Endothelial cell of umbilical vein (primary cell): ENCODE results near the gene NUDT16L1. TPM values are rescaled to one million over a fixed set of nuclear protein-coding genes. Genes with fewer than 3 reads are reported as not detected.

Source experiments
- BruUV-seq: library from RNA; stranded (reverse); fragments of 400-500 nt; replicated peaks from 2 replicates; lab custom pipeline; 2021; lab: Mats Ljungman, UMichigan
- CTCF ChIA-PET: fragments of 300-600, 350-600 bp; sonication (Branson Sonifier 250); formaldehyde crosslinking; loops from one replicate; lab custom pipeline; 2021; ENCODE audit warnings: antibody characterized with exemption, inconsistent platforms; lab: Charles Lee
- POLR2A ChIA-PET: fragments of 300-600, 350-600 bp; sonication (Branson Sonifier 250); formaldehyde crosslinking; loops from one replicate; lab custom pipeline; 2021; ENCODE audit warnings: antibody characterized with exemption, inconsistent platforms; lab: Charles Lee
- DNase-seq: peaks from one replicate; pipeline ENCODE4 v3.0.0-alpha.2; 2011; ENCODE audit warnings: low read depth, low spot score
- FAIRE-seq: peaks from 2 replicates; lab custom pipeline; 2011; peaks lifted over from hg19 to GRCh38; lab: Jason Lieb, UNC
- H2AFZ ChIP-seq: 2 replicates; pipeline ENCODE4 v1.6.0; 2012; ENCODE audit warnings: low read depth, low read length, control low read depth, inconsistent platforms
- H3K27ac ChIP-seq: 2 replicates; pipeline ENCODE4 v1.5.1; 2011; ENCODE audit warnings: low read depth, mild to moderate bottlenecking, control low read depth, low read length, moderate library complexity; ENCODE audit not compliant: insufficient read depth
- H3K27me3 ChIP-seq, 2 experiments: 2 replicates each; pipeline versions ENCODE4 v1.6.0 to v1.6.1; 2011; ENCODE audit warnings: low read length in 2 of 2, mixed read lengths in 1 of 2; ENCODE audit not compliant: control insufficient read depth in 2 of 2, insufficient read depth in 2 of 2
- H3K36me3 ChIP-seq, 2 experiments: 2 replicates in 1 of 2; 3 replicates in 1 of 2; pipeline ENCODE4 v1.5.1; 2011; ENCODE audit warnings: low read length in 2 of 2, mild to moderate bottlenecking in 1 of 2, moderate library complexity in 1 of 2; ENCODE audit not compliant: control insufficient read depth in 2 of 2, insufficient read depth in 2 of 2; ENCODE audit errors: extremely low read depth in 1 of 2
- H3K4me1 ChIP-seq: 3 replicates; pipeline ENCODE4 v1.5.1; 2011; ENCODE audit warnings: mild to moderate bottlenecking, low read length; ENCODE audit not compliant: control insufficient read depth, insufficient read depth; ENCODE audit errors: extremely low read depth
- H3K4me2 ChIP-seq: 2 replicates; pipeline ENCODE4 v1.6.1; 2011; ENCODE audit warnings: low read length, control low read depth, mixed read lengths; ENCODE audit not compliant: insufficient read depth
- H3K4me3 ChIP-seq, 3 experiments: fragments of 200-600 bp in 1 of 3; sonication (generic), shearing (Covaris generic) in 1 of 3; replicated peaks in 1 of 3; 2 replicates each; pipeline ENCODE4 v1.5.1; 2011 to 2016; ENCODE audit warnings: control low read depth in 3 of 3, low read length in 3 of 3, mild to moderate bottlenecking in 2 of 3, inconsistent platforms in 1 of 3, low read depth in 1 of 3, moderate library complexity in 1 of 3; ENCODE audit not compliant: insufficient read depth in 1 of 3
- H3K79me2 ChIP-seq: 2 replicates; pipeline ENCODE4 v1.6.0; 2012; ENCODE audit warnings: low read length, inconsistent platforms; ENCODE audit not compliant: control insufficient read depth, insufficient read depth
- H3K9ac ChIP-seq: replicated peaks from 2 replicates; pipeline ENCODE3; 2011; ENCODE audit warnings: low read length, control low read depth; ENCODE audit not compliant: insufficient read depth; ENCODE audit errors: extremely low read depth
- H3K9me1 ChIP-seq: replicated peaks from 3 replicates; pipeline ENCODE4 v1.6.0; 2011; ENCODE audit warnings: mild to moderate bottlenecking, low read length; ENCODE audit not compliant: control insufficient read depth, insufficient read depth; ENCODE audit errors: extremely low read depth
- H3K9me3 ChIP-seq: replicated peaks from 2 replicates; pipeline ENCODE4 v1.5.1; 2012; ENCODE audit warnings: low read length, inconsistent platforms; ENCODE audit not compliant: control insufficient read depth, insufficient read depth
- H4K20me1 ChIP-seq: replicated peaks from 2 replicates; pipeline ENCODE3; 2011; ENCODE audit warnings: mild to moderate bottlenecking, low read length; ENCODE audit not compliant: control insufficient read depth, insufficient read depth; ENCODE audit errors: extremely low read depth
- EZH2 ChIP-seq: IDR thresholded peaks from 2 replicates; pipeline ENCODE4 v1.6.1; 2012; ENCODE audit warnings: borderline replicate concordance, low read depth, mild to moderate bottlenecking, moderate library complexity, low read length, inconsistent platforms; ENCODE audit not compliant: severe bottlenecking
- FOS ChIP-seq: IDR thresholded peaks from 2 replicates; pipeline ENCODE4 v1.6.1; 2011; ENCODE audit warnings: mild to moderate bottlenecking, low read length, moderate library complexity, borderline replicate concordance; ENCODE audit not compliant: insufficient read depth
- GATA2 ChIP-seq: IDR thresholded peaks from 2 replicates; pipeline ENCODE4 v1.7.0; 2011; ENCODE audit warnings: low read depth, mild to moderate bottlenecking, moderate library complexity, mixed read lengths, low read length; ENCODE audit not compliant: insufficient read length, insufficient read depth
- JUN ChIP-seq: IDR thresholded peaks from 2 replicates; pipeline ENCODE4 v1.6.1; 2011; ENCODE audit warnings: borderline replicate concordance, low read depth; ENCODE audit not compliant: insufficient read length, insufficient read depth
- MYC ChIP-seq: IDR thresholded peaks from one replicate; pipeline ENCODE4 v1.6.1; 2011; ENCODE audit warnings: mild to moderate bottlenecking, low read depth, low read length
- POLR2A ChIP-seq: IDR thresholded peaks from 2 replicates; pipeline ENCODE4 v1.6.1; 2012; ENCODE audit warnings: low read depth, mild to moderate bottlenecking, control low read depth, low read length
- dilution Hi-C: fragments of 300-500 bp; cut with MboI; formaldehyde crosslinking; loops from one replicate; pipeline ENCODE4 v1.15.0; 2019; ENCODE audit warnings: low sequenced_read_pairs; ENCODE audit not compliant: extremely low pct_ligation_motif_present
- intact Hi-C: fragments of 100-400 bp; cut with micrococcal nuclease; formaldehyde crosslinking; loops from one replicate; pipeline ENCODE4 v1.10.0; 2022
- polyA plus RNA-seq, 4 experiments: library from polyadenylated mRNA; depleted of rRNA in 3 of 4; stranded (reverse) in 3 of 4; unstranded in 1 of 4; fragments of >200 nt; gene quantifications; 2 replicates each; pipeline versions ENCODE4 v1.2.1 to v1.2.3, GENCODE V29; 2011 to 2012; ENCODE audit warnings: missing spikeins in 1 of 4
- total RNA-seq: library from RNA; stranded (reverse); gene quantifications from 2 replicates; pipeline ENCODE4 v1.2.3, GENCODE V29; 2021
- TF ChIP-seq, protein P1 (sequence below), 2 donors: IDR thresholded peaks; 1 replicate in 1 of 2; 2 replicates in 1 of 2; pipeline ENCODE4 v1.5.1; 2011; ENCODE audit warnings: low read length in 2 of 2, mild to moderate bottlenecking in 2 of 2, moderate library complexity in 2 of 2, control low read depth in 1 of 2, inconsistent platforms in 1 of 2, low read depth in 1 of 2; ENCODE audit not compliant: insufficient read depth in 1 of 2; ENCODE audit errors: extremely low read depth in 1 of 2

Gene NUDT16L1
- total and polyA plus RNA-seq, 2 donors (not counting 3 experiments of a cell fraction or from before 2014, with no cell fraction given), result 24.7 to 53.1 TPM

DNA sequence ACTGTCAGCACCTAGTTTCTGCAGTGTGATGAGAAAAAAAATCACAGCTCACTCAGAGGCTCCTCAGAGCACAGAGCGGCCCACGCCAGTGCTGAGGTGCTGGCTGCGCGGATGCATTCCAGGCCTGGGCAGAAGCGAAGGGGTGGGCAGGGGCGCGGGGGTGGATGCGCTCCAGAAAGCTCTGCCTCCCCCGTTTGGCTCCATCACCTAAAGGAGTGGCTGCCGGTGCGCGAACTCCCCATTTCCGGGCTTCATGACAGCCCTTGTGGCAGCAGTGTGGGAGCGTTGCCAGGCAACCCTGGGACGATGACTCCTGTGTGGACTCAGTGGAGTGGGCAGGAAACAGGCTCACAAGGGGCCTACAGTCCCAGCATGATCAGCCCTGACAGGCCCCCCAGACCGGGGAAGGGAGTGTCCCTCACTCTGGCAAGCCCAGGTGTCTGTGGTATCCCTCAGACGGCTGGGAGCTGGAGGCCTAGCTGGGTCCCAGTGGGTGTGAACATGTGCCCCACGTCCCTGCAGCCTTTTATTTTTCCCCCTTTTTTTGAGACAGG lies 32.8 kb upstream of the NUDT16L1 start:
- Histone ChIP-seq H3K4me3 (no peak overlapping the region), H3K4me2 (no peak overlapping the region), H3K79me2 (no peaks in the 10 kb centered on the region), H3K9ac (no peak overlapping the region), H3K9me3 (no peaks in the 10 kb centered on the region), H3K27ac (no peak overlapping the region), H3K27me3 (no peaks in the 10 kb centered on the region), H4K20me1 (no peaks in the 10 kb centered on the region), H2AFZ (no peak overlapping the region), H3K36me3 (peaks cover 4 to 26% of the 10 kb centered on the region in 2 experiments), H3K9me1 (no peaks in the 10 kb centered on the region), H3K4me1 (no peaks in the 10 kb centered on the region)
- no TSS peak for BruUV-seq
- DNase-seq, result peak; percentile 19
- POLR2A ChIA-PET, result no interaction called here
- intact Hi-C loops, result no loop called here
- TF ChIP-seq JUN (no peak), GATA2 (no peak), EZH2 (no peak), POLR2A (no peak), MYC (no peak), FOS (no peak)
- TF ChIP-seq, protein P1, sequence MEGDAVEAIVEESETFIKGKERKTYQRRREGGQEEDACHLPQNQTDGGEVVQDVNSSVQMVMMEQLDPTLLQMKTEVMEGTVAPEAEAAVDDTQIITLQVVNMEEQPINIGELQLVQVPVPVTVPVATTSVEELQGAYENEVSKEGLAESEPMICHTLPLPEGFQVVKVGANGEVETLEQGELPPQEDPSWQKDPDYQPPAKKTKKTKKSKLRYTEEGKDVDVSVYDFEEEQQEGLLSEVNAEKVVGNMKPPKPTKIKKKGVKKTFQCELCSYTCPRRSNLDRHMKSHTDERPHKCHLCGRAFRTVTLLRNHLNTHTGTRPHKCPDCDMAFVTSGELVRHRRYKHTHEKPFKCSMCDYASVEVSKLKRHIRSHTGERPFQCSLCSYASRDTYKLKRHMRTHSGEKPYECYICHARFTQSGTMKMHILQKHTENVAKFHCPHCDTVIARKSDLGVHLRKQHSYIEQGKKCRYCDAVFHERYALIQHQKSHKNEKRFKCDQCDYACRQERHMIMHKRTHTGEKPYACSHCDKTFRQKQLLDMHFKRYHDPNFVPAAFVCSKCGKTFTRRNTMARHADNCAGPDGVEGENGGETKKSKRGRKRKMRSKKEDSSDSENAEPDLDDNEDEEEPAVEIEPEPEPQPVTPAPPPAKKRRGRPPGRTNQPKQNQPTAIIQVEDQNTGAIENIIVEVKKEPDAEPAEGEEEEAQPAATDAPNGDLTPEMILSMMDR (IDR thresholded peaks at IDR 0.05; ENCODE audit: extremely low read depth in 1 of 2, insufficient read depth in 1 of 2, low read depth in 1 of 2, low read length in 2 of 2), result no peak
- CTCF ChIA-PET, result no interaction called here
- dilution Hi-C loops, result no loop called here
- peak; percentile 28 for FAIRE-seq
